Lower leg skin (tissue), 4 donors: ENCODE measurements around the gene STH. TPM values are rescaled to one million over a fixed set of nuclear protein-coding genes. Genes with fewer than 3 reads are reported as not detected.

Experiments
- DNase-seq, 2 donors: peaks; one replicate each; pipeline ENCODE4 v3.0.0-alpha.2; 2019; ENCODE audit warnings: low spot score in 2 of 2
- H3K4me3 ChIP-seq: fragments of 200-600 bp; sonication (generic); 2 replicates; pipeline ENCODE4 v1.5.1; 2017; ENCODE audit warnings: mild to moderate bottlenecking, low read depth; ENCODE audit not compliant: poor library complexity, severe bottlenecking
- CTCF ChIP-seq, 3 donors: fragments of 450-650 bp; IDR thresholded peaks; one replicate each; pipeline ENCODE4 v1.5.1; 2016; ENCODE audit warnings: antibody characterized with exemption in 3 of 3, mild to moderate bottlenecking in 3 of 3, moderate library complexity in 2 of 3
- POLR2A ChIP-seq, 2 donors: fragments of 450-650 bp; IDR thresholded peaks; one replicate each; pipeline ENCODE4 v1.6.1; 2016 to 2017; ENCODE audit warnings: antibody characterized with exemption in 2 of 2, mild to moderate bottlenecking in 1 of 2, moderate library complexity in 1 of 2
- WGBS, 2 donors: methylation state at CpG; one replicate each; pipeline ENCODE4 v1.1.5; 2018; 5-methylcytosine and 5-hydroxymethylcytosine counted together
- intact Hi-C: fragments of 100-400 bp; cut with DNase I; formaldehyde crosslinking; loops from one replicate; pipeline ENCODE4 v1.15.0; 2023; ENCODE audit warnings: low total_unique reads
- total RNA-seq, 4 donors: library from RNA; depleted of rRNA; stranded (reverse); fragments of >200 nt; gene quantifications; one replicate each; pipeline ENCODE4 v1.1.0, GENCODE V29; 2016

Gene STH
- total RNA-seq, 4 donors from 2014 or later, result not detected

- DNase-seq, result peak in 1 of 2 donors; percentile 80
- intact Hi-C loops, result no loop called here
- TF ChIP-seq CTCF (IDR thresholded peaks at IDR 0.05) (no peak), POLR2A (IDR thresholded peaks at IDR 0.05) (no peak)
- 75 to 81% methylated on average over 14 of the region's 14 CpGs for WGBS, 2 donors
- no peak overlapping the region for H3K4me3 ChIP-seq
These were observed 25.5 kb downstream of the STH start for GRCh38 chr17:46024590-46024989.

- no peak for DNase-seq
- intact Hi-C loops, result no loop called here
- 87 to 88% methylated on average over 10 of the region's 10 CpGs for whole genome bisulfite sequencing, 2 donors
- no peak overlapping the region for H3K4me3 ChIP-seq
- TF ChIP-seq CTCF (IDR thresholded peaks at IDR 0.05) (no peak), POLR2A (IDR thresholded peaks at IDR 0.05) (no peak)
These were observed 26.0 kb downstream of the STH start for GRCh38 chr17:46025060-46025459.

GRCh38 chr17:46025510-46026165 lies 26.6 kb downstream of the STH start:
- TF ChIP-seq POLR2A (IDR thresholded peaks at IDR 0.05) (no peak), CTCF (IDR thresholded peaks at IDR 0.05) (no peak)
- intact Hi-C loops, result no loop called here
- WGBS, 2 donors, result 77% methylated on average over 8 of the region's 8 CpGs
- peak in 1 of 2 donors; percentile 77 for DNase-seq
- no peak overlapping the region for H3K4me3 ChIP-seq

GRCh38 chr17:46026166-46027047 lies 27.4 kb downstream of the STH start:
- intact Hi-C loops, result no loop called here
- H3K4me3 ChIP-seq, result no peak overlapping the region
- TF ChIP-seq CTCF (IDR thresholded peaks at IDR 0.05) (no peak), POLR2A (IDR thresholded peaks at IDR 0.05) (no peak)
- 72 to 76% methylated on average over 13 to 14 of the region's 17 CpGs for WGBS, 2 donors
- DNase-seq, result peak; percentile 45 to 79

GRCh38 chr17:46027048-46027975 lies 28.3 kb downstream of the STH start:
- H3K4me3 ChIP-seq, result no peak overlapping the region
- DNase-seq, result no peak
- intact Hi-C loops, result no loop called here
- 75 to 79% methylated on average over 12 of the region's 12 CpGs for WGBS, 2 donors
- TF ChIP-seq POLR2A (IDR thresholded peaks at IDR 0.05), result no peak
- no peak for TF ChIP-seq CTCF (IDR thresholded peaks at IDR 0.05)
